ENCODE measurements around the gene CDIP1.

DNA sequence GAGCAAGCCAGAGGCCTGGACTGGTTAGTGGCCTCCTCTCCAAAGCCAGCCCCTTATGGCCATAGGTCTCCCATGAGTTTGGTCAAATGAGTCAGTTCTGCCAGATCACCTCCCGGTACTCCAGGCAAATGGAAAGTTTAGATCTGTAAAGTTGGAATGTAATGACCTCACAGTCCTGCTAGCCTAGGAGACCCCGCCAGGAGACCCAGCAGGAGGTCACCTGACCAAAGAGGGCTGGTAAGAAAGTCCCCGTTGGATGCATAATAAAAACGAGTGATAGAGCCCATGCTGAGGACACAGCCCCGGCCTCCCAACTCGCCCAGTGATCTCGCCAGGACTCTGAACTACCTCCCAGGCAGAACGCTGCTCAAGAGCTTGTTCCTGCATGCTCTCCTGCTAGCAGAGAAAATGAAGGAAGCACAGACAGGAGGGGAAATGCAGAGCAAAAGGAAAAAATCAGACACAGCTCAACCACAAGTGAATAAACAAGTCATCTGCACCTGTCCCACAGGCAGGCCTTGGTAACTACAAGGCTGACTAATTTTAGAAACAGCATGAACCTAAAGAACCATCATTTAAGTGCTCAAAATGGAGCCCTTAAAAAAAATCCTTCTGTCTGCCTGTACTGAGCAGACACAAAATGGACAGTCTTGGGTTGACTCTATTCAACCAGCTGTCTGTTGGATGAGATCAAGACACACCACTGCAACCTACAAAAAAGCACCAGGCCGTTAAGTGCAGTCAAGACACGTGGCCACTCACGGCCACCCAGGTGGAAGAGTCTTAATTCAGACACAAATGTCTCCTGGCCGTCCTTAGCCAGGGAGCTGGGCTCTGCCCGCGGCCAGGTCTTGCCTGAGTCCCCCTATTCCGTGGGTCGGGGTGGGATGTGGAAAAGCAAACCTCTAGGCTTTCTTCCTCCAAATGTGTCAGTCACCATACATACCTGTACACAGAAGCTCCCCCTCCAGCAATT is 9.2 kb downstream of the CDIP1 start:
- TF ChIP-seq, protein P1, sequence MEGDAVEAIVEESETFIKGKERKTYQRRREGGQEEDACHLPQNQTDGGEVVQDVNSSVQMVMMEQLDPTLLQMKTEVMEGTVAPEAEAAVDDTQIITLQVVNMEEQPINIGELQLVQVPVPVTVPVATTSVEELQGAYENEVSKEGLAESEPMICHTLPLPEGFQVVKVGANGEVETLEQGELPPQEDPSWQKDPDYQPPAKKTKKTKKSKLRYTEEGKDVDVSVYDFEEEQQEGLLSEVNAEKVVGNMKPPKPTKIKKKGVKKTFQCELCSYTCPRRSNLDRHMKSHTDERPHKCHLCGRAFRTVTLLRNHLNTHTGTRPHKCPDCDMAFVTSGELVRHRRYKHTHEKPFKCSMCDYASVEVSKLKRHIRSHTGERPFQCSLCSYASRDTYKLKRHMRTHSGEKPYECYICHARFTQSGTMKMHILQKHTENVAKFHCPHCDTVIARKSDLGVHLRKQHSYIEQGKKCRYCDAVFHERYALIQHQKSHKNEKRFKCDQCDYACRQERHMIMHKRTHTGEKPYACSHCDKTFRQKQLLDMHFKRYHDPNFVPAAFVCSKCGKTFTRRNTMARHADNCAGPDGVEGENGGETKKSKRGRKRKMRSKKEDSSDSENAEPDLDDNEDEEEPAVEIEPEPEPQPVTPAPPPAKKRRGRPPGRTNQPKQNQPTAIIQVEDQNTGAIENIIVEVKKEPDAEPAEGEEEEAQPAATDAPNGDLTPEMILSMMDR (IDR thresholded peaks at IDR 0.05; ENCODE audit: low read depth, low read length, missing input control) = no peak
- TF ChIP-seq, protein P2, sequence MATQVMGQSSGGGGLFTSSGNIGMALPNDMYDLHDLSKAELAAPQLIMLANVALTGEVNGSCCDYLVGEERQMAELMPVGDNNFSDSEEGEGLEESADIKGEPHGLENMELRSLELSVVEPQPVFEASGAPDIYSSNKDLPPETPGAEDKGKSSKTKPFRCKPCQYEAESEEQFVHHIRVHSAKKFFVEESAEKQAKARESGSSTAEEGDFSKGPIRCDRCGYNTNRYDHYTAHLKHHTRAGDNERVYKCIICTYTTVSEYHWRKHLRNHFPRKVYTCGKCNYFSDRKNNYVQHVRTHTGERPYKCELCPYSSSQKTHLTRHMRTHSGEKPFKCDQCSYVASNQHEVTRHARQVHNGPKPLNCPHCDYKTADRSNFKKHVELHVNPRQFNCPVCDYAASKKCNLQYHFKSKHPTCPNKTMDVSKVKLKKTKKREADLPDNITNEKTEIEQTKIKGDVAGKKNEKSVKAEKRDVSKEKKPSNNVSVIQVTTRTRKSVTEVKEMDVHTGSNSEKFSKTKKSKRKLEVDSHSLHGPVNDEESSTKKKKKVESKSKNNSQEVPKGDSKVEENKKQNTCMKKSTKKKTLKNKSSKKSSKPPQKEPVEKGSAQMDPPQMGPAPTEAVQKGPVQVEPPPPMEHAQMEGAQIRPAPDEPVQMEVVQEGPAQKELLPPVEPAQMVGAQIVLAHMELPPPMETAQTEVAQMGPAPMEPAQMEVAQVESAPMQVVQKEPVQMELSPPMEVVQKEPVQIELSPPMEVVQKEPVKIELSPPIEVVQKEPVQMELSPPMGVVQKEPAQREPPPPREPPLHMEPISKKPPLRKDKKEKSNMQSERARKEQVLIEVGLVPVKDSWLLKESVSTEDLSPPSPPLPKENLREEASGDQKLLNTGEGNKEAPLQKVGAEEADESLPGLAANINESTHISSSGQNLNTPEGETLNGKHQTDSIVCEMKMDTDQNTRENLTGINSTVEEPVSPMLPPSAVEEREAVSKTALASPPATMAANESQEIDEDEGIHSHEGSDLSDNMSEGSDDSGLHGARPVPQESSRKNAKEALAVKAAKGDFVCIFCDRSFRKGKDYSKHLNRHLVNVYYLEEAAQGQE (IDR thresholded peaks at IDR 0.05) = no peak
- TF ChIP-seq SP1 (IDR thresholded peaks at IDR 0.05) (no peak), FOXA1 (IDR thresholded peaks at IDR 0.05) (no peak), HNF4A (conservative IDR thresholded peaks at IDR 0.05) (no peak)
- TF ChIP-seq, protein P3, sequence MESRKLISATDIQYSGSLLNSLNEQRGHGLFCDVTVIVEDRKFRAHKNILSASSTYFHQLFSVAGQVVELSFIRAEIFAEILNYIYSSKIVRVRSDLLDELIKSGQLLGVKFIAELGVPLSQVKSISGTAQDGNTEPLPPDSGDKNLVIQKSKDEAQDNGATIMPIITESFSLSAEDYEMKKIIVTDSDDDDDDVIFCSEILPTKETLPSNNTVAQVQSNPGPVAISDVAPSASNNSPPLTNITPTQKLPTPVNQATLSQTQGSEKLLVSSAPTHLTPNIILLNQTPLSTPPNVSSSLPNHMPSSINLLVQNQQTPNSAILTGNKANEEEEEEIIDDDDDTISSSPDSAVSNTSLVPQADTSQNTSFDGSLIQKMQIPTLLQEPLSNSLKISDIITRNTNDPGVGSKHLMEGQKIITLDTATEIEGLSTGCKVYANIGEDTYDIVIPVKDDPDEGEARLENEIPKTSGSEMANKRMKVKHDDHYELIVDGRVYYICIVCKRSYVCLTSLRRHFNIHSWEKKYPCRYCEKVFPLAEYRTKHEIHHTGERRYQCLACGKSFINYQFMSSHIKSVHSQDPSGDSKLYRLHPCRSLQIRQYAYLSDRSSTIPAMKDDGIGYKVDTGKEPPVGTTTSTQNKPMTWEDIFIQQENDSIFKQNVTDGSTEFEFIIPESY (IDR thresholded peaks at IDR 0.05) = no peak
- TF ChIP-seq, protein P4, sequence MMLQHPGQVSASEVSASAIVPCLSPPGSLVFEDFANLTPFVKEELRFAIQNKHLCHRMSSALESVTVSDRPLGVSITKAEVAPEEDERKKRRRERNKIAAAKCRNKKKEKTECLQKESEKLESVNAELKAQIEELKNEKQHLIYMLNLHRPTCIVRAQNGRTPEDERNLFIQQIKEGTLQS (IDR thresholded peaks at IDR 0.05) = no peak
